Naive thymus-derived CD4-positive, alpha-beta T cell (primary cell): ENCODE measurements around the gene SLC10A6. TPM values are rescaled to one million over a fixed set of nuclear protein-coding genes. Genes with fewer than 3 reads are reported as not detected.

Source experiments
- ATAC-seq: fragments of 150-1000 bp; cut with Tn5 transposase; 2 replicates; pipeline ENCODE4 v1.10.0; 2021; ENCODE audit warnings: mild to moderate bottlenecking, moderate library complexity
- CTCF ChIA-PET: fragments of 350-600 bp; sonication (Branson Sonifier 250); formaldehyde crosslinking; loops from one replicate; lab custom pipeline; 2021; ENCODE audit warnings: antibody characterized with exemption; lab: Charles Lee
- POLR2A ChIA-PET: fragments of 350-600 bp; sonication (Branson Sonifier 250); formaldehyde crosslinking; loops from one replicate; lab custom pipeline; 2021; ENCODE audit warnings: antibody characterized with exemption, inconsistent platforms; lab: Charles Lee
- DNase-seq, 9 donors: peaks; one replicate each; pipeline versions ENCODE4 v3.0.0 to v3.0.0-alpha.2; 2020 to 2022; ENCODE audit warnings: mixed read lengths in 1 of 9
- H3K27ac ChIP-seq: one replicate; pipeline ENCODE4 v1.7.0; 2013; ENCODE audit warnings: mild to moderate bottlenecking, low read depth, low read length, moderate library complexity
- H3K27me3 ChIP-seq, 2 donors: one replicate each; pipeline ENCODE4 v1.7.0; 2013; ENCODE audit warnings: low read length in 2 of 2, mild to moderate bottlenecking in 2 of 2, moderate library complexity in 2 of 2; ENCODE audit not compliant: control insufficient read depth in 2 of 2, insufficient read depth in 2 of 2
- H3K36me3 ChIP-seq, 3 experiments: 1 replicate in 2 of 3; 2 replicates in 1 of 3; pipeline ENCODE4 v1.7.0; 2013; ENCODE audit warnings: low read length in 3 of 3, mild to moderate bottlenecking in 3 of 3, moderate library complexity in 1 of 3; ENCODE audit not compliant: insufficient read depth in 3 of 3, control insufficient read depth in 2 of 3
- H3K4me1 ChIP-seq, 2 donors: one replicate each; pipeline ENCODE4 v1.7.0; 2013; ENCODE audit warnings: low read length in 2 of 2, mild to moderate bottlenecking in 2 of 2, moderate library complexity in 1 of 2; ENCODE audit not compliant: control insufficient read depth in 2 of 2, insufficient read depth in 2 of 2
- H3K4me3 ChIP-seq: 2 replicates; pipeline ENCODE4 v1.7.0; 2013; ENCODE audit warnings: mild to moderate bottlenecking, low read length
- H3K9me3 ChIP-seq, 3 experiments: 1 replicate in 2 of 3; 2 replicates in 1 of 3; pipeline ENCODE4 v1.7.0; 2013; ENCODE audit warnings: low read length in 3 of 3; ENCODE audit not compliant: control insufficient read depth in 2 of 3
- H3K27ac Mint-ChIP-seq, 9 donors: one replicate each; pipeline ENCODE4 v1.8.0; 2020 to 2022; ENCODE audit warnings: mixed read lengths in 9 of 9, mild to moderate bottlenecking in 8 of 9, moderate library complexity in 5 of 9, inconsistent platforms in 2 of 9
- H3K27me3 Mint-ChIP-seq, 5 donors: one replicate each; pipeline ENCODE4 v1.8.0; 2021 to 2022; ENCODE audit warnings: mixed read lengths in 5 of 5, mild to moderate bottlenecking in 1 of 5
- H3K36me3 Mint-ChIP-seq, 5 donors: one replicate each; pipeline ENCODE4 v1.8.0; 2020 to 2022; ENCODE audit warnings: mixed read lengths in 5 of 5, mild to moderate bottlenecking in 3 of 5, inconsistent platforms in 1 of 5
- H3K4me1 Mint-ChIP-seq, 7 donors: one replicate each; pipeline ENCODE4 v1.8.0; 2020 to 2022; ENCODE audit warnings: mixed read lengths in 7 of 7, mild to moderate bottlenecking in 3 of 7, inconsistent platforms in 1 of 7
- H3K4me3 Mint-ChIP-seq, 10 donors: one replicate each; pipeline ENCODE4 v1.8.0; 2020 to 2022; ENCODE audit warnings: mild to moderate bottlenecking in 10 of 10, mixed read lengths in 10 of 10, moderate library complexity in 6 of 10, inconsistent platforms in 2 of 10
- H3K9me3 Mint-ChIP-seq, 11 donors: one replicate each; pipeline ENCODE4 v1.8.0; 2020 to 2022; ENCODE audit warnings: mixed read lengths in 11 of 11, mild to moderate bottlenecking in 4 of 11, inconsistent platforms in 1 of 11, moderate library complexity in 1 of 11
- intact Hi-C, 2 donors: fragments of 100-400 bp; cut with micrococcal nuclease; formaldehyde crosslinking; loops; one replicate each; pipeline ENCODE4 v1.15.1; 2023
- polyA plus RNA-seq, 2 donors: library from polyadenylated mRNA; unstranded; fragments of 300-500 nt; fragmentation: Illumina TruSeq; gene quantifications; one replicate each; pipeline ENCODE4 v1.2.3, GENCODE V29; 2021
- total RNA-seq, 6 experiments: library from RNA in 5 of 6; stranded (reverse) in 5 of 6; gene quantifications; 1 replicate in 5 of 6; 2 replicates in 1 of 6; pipeline ENCODE4 v1.2.3 and lab custom pipeline; 2021 to 2026

SLC10A6 gene
- total and polyA plus RNA-seq, 7 experiments from 2014 or later = 0.24 TPM; not detected in 6

DNA sequence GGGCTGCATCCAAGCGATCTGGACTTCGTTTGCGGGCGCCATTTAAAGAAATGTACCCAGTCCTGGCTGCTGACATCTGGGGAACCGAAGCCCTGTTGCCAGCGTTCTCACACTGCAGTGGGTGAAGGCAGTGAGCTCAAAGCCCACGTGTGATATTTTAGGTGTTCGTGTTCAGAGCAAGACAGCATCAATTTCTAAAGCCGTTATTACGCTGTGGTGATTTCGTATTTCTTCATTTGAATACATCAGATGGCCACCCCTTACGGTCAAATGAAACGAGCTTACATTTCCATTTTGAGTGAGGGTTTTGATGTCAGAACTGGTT, 43.4 kb upstream of the SLC10A6 start:
- Mint-ChIP-seq H3K9me3 (peaks cover 0 to 2% (median 0%) of the 10 kb centered on the region in 11 donors), H3K36me3 (peaks cover 0 to 4% (median 4%) of the 10 kb centered on the region in 5 donors), H3K27me3 (peaks cover 25 to 40% (median 27%) of the 10 kb centered on the region in 5 donors), H3K27ac (no peak overlapping the region), H3K4me1 (peaks cover 0 to 12% (median 7%) of the 10 kb centered on the region in 7 donors), H3K4me3 (peak overlapping the region; percentile 54 to 86 (median 80))
- Histone ChIP-seq H3K9me3 (no peaks in the 10 kb centered on the region), H3K27ac (no peak overlapping the region), H3K4me1 (peaks cover 0 to 8% of the 10 kb centered on the region in 2 donors), H3K36me3 (no peaks in the 10 kb centered on the region), H3K4me3 (peak overlapping the region; percentile 40), H3K27me3 (peaks cover 0 to 3% of the 10 kb centered on the region in 2 donors)
- POLR2A ChIA-PET = no interaction called here
- CTCF ChIA-PET = interaction anchor here (1.3 kb wide), 1 partner anchor 9 kb away, joined by 4 read pairs; no protein-coding TSS in a partner anchor
- ATAC-seq (peak; percentile 27), DNase-seq (peak in 1 of 9 donors; percentile 8)
- intact Hi-C loops = loop anchor here (10.0 kb wide), 2 partner anchors 848 to 1808 kb away; no protein-coding TSS in a partner anchor

DNA sequence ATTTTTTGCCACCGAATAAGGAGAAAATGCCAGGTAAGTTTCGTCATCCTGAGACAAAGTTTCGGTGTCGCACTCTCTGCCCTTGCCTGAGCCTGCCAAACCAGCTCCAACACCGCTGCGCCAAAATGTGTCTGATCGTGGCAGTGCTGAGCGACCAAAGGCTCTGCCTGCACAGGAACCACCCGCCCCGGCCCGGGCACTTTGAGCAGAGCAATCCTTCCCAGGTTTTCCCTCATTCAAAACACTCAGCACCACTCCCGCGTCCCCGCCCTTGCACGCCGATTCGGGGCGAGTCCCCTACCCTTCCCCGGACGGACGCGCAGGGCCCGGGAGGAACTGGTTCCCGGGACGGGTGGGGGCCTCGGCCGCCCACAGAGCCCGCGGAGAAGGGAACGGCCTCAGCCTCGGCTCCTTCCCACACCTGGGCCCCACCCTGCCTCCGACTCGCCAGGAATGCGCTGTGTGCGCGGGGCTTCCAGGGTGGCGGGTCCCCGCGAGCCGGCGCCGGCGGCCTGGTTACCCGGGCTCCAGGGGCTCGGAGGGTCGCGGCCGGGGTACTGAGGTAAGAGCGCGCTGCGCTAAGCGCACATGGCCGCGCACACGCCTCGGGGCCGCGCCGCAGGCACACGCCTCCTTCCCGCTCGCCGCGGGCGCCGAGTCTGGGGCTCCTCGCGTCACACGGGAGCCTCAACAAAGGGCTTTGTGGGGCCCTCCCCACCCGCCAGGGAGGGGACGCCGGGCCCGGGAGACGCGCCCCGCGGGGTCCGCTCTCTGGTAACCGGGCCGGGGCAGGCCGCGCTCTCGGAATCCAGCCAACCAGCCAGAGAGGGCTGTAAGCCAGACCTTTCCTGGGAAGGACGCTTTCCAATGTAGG, 42.8 kb upstream of the SLC10A6 start, which contains the start of gene C4orf36:
Gene C4orf36 (minus strand): TSS at position 661 of the 874 bp plus-strand sequence. CDS start 902 bp downstream, outside the sequence.
- ChIA-PET CTCF (no interaction called here), POLR2A (no interaction called here)
- Mint-ChIP-seq H3K36me3 (peaks cover 0 to 7% (median 5%) of the 10 kb centered on the region in 5 donors), H3K27ac (no peak within 1 kb of the TSS), H3K4me3 (peak within 1 kb of the TSS; percentile 74 to 88 (median 80)), H3K4me1 (peaks cover 0 to 12% (median 7%) of the 10 kb centered on the region in 7 donors), H3K27me3 (peaks cover 25 to 40% (median 27%) of the 10 kb centered on the region in 5 donors), H3K9me3 (peaks cover 0 to 2% (median 0%) of the 10 kb centered on the region in 11 donors)
- H3K27me3 ChIP-seq = peaks cover 0 to 3% of the 10 kb centered on the region in 2 donors
- H3K9me3 ChIP-seq = no peaks in the 10 kb centered on the region
- DNase-seq (peak in 6 of 9 donors; percentile 10 to 47 (median 20)), ATAC-seq (peak; percentile 74)
- H3K4me3 ChIP-seq = peak within 1 kb of the TSS; percentile 40
- H3K4me1 ChIP-seq = peaks cover 0 to 8% of the 10 kb centered on the region in 2 donors
- H3K27ac ChIP-seq = no peak within 1 kb of the TSS
- no peaks in the 10 kb centered on the region for H3K36me3 ChIP-seq
- intact Hi-C loops = loop anchor here (10.0 kb wide), 2 partner anchors 847 to 1807 kb away; no protein-coding TSS in a partner anchor

DNA sequence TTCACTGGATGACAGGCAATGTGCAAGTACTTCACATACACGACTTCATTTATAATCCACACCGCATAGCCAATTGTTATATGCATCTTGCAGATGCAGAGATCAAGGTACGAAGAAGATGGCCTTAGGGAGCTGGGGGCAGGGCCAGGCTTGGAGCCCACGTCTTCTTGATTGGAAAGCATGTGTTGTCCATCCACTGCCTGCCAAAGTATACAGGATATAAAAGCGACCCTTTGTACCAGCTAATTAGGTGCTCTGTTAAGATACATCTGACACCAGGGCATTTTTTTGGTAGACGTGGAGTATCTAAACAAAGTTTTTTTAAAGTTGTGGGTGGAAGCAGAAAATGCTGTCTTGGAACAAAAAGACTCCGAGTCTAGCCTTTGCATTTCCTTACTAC, 41.6 kb upstream of the SLC10A6 start:
- Mint-ChIP-seq H3K27ac (no peak overlapping the region), H3K9me3 (peaks cover 0 to 2% (median 0%) of the 10 kb centered on the region in 11 donors), H3K4me1 (peaks cover 0 to 12% (median 7%) of the 10 kb centered on the region in 7 donors), H3K27me3 (peaks cover 25 to 40% (median 27%) of the 10 kb centered on the region in 5 donors), H3K36me3 (peaks cover 0 to 7% (median 5%) of the 10 kb centered on the region in 5 donors), H3K4me3 (peak overlapping the region; percentile 13 to 88 (median 76))
- intact Hi-C loops = loop anchor here (10.0 kb wide), 2 partner anchors 846 to 1806 kb away; no protein-coding TSS in a partner anchor
- POLR2A ChIA-PET = no interaction called here
- Histone ChIP-seq H3K27me3 (peaks cover 0 to 3% of the 10 kb centered on the region in 2 donors), H3K36me3 (no peaks in the 10 kb centered on the region), H3K4me1 (peaks cover 0 to 8% of the 10 kb centered on the region in 2 donors), H3K4me3 (no peak overlapping the region), H3K27ac (no peak overlapping the region), H3K9me3 (no peaks in the 10 kb centered on the region)
- ATAC-seq (no peak), DNase-seq (no peak)
- CTCF ChIA-PET = no interaction called here

DNA sequence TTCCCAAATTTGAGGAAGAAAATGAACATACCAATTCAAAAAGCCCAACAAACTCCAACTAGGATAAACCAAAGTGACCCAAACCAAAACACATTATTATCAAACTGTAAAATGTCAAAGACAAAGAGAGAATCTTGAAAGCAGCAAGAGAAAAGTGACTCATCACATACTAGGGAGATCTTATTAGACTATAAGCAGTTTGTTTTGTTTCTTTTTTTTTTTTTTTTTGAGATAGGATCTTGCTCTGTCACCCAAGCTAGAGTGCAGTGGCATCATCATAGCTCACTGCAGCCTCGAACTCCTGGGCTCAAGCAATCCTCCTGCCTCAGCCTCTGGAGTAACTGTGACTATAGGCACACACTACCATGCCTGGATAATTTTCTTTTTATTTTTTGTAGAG, 30.5 kb upstream of the SLC10A6 start:
- DNase-seq = no peak
- H3K4me1 ChIP-seq = no peaks in the 10 kb centered on the region
- peaks cover 0 to 33% (median 10%) of the 10 kb centered on the region in 11 donors for H3K9me3 Mint-ChIP-seq
- H3K27ac ChIP-seq = no peak overlapping the region
- intact Hi-C loops = no loop called here
- no peaks in the 10 kb centered on the region for H3K4me1 Mint-ChIP-seq
- H3K27me3 Mint-ChIP-seq = peaks cover 0 to 3% (median 0%) of the 10 kb centered on the region in 5 donors
- no peaks in the 10 kb centered on the region for H3K36me3 ChIP-seq
- H3K27me3 ChIP-seq = no peaks in the 10 kb centered on the region
- no peak overlapping the region for H3K27ac Mint-ChIP-seq
- ChIA-PET POLR2A (no interaction called here), CTCF (no interaction called here)
- peaks cover 0 to 6% (median 4%) of the 10 kb centered on the region in 5 donors for H3K36me3 Mint-ChIP-seq
- H3K4me3 Mint-ChIP-seq = no peak overlapping the region
- no peak overlapping the region for H3K4me3 ChIP-seq
- ATAC-seq = no peak
- H3K9me3 ChIP-seq = peaks cover 0 to 6% (median 0%) of the 10 kb centered on the region in 3 experiments

DNA sequence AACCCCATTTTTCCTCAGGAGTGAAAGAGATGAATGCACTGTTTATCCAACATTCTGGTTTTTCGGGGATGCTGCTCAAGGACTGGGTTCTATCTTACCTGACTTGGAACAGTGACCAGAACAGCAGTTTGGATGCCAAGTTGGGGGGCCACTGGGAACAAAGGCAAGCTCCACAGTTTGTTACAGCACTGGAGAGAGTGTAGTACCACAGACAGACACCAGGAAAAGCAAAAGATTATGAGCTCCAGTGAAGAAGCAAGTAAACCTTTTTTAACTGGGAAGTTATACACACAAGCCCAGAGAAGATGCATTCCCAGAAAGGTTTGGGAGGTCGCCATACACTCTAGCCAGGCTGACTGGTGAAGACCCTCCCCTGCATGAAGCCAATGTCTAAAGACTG, 29.5 kb upstream of the SLC10A6 start:
- peaks cover 0 to 6% (median 4%) of the 10 kb centered on the region in 5 donors for H3K36me3 Mint-ChIP-seq
- Histone ChIP-seq H3K4me3 (no peak overlapping the region), H3K36me3 (no peaks in the 10 kb centered on the region), H3K27ac (no peak overlapping the region), H3K9me3 (peaks cover 0 to 6% (median 0%) of the 10 kb centered on the region in 3 experiments), H3K4me1 (no peaks in the 10 kb centered on the region), H3K27me3 (no peaks in the 10 kb centered on the region)
- ATAC-seq = no peak
- peaks cover 0 to 33% (median 10%) of the 10 kb centered on the region in 11 donors for H3K9me3 Mint-ChIP-seq
- ChIA-PET CTCF (no interaction called here), POLR2A (no interaction called here)
- no peak overlapping the region for H3K4me3 Mint-ChIP-seq
- H3K4me1 Mint-ChIP-seq = no peaks in the 10 kb centered on the region
- no peak for DNase-seq
- H3K27ac Mint-ChIP-seq = no peak overlapping the region
- peaks cover 0 to 3% (median 0%) of the 10 kb centered on the region in 5 donors for H3K27me3 Mint-ChIP-seq
- intact Hi-C loops = no loop called here

DNA sequence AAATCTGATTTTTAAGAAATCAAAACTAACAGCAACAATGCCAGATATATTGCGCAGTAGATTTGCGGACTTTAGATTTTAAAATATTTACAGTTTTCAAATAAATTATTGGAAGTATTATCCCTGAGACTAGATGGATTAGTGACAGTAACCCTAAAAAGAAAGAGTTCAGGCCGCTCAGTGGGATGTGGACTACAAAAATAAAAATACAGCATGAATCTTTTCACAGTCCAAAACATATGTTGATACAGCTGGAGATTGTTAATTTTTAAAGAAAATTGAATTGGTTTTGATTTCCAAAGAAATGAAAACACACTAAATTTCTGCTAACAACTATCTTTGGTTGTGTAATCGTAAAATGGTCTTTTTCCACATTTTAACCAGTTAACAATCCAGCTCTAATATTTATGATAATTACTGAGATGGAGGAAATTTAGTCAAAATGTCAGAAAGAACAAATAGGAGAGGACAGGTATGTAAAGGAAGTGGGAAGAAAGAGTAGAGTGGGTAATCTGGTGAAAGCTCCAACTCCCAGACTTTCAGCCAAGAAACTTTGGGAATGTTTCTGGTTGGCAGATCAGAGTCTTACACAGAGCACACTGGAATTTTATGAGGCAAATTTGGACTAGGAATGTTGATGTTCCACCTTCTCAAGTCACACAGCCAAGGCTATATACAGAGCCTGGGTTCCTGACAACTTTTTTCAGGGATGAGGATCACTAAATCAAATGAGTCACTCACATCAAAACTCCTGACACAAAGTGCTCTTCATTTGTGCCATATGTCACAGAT, 27.9 kb upstream of the SLC10A6 start:
- H3K4me3 Mint-ChIP-seq = no peak overlapping the region
- ATAC-seq = no peak
- peaks cover 0 to 4% (median 0%) of the 10 kb centered on the region in 5 donors for H3K27me3 Mint-ChIP-seq
- Histone ChIP-seq H3K9me3 (peaks cover 0 to 6% (median 0%) of the 10 kb centered on the region in 3 experiments), H3K4me1 (no peaks in the 10 kb centered on the region), H3K27ac (no peak overlapping the region), H3K36me3 (no peaks in the 10 kb centered on the region), H3K4me3 (no peak overlapping the region), H3K27me3 (no peaks in the 10 kb centered on the region)
- no peak for DNase-seq
- H3K9me3 Mint-ChIP-seq = peaks cover 0 to 33% (median 10%) of the 10 kb centered on the region in 11 donors
- CTCF ChIA-PET = no interaction called here
- intact Hi-C loops = no loop called here
- no peak overlapping the region for H3K27ac Mint-ChIP-seq
- peaks cover 0 to 6% (median 4%) of the 10 kb centered on the region in 5 donors for H3K36me3 Mint-ChIP-seq
- POLR2A ChIA-PET = no interaction called here
- H3K4me1 Mint-ChIP-seq = no peaks in the 10 kb centered on the region
